Transverse colon (tissue), 4 donors: ENCODE data around the gene POLR1D. TPM values are rescaled to one million over a fixed set of nuclear protein-coding genes. Genes with fewer than 3 reads are reported as not detected.

Experiments used
- DNase-seq: peaks from one replicate; pipeline ENCODE4 v3.0.0-alpha.2; 2019
- H3K27ac ChIP-seq, 4 donors: fragments of 200-600 bp; sonication (generic); 2 replicates each; pipeline ENCODE4 v1.5.1; 2016 to 2018; ENCODE audit warnings: inconsistent platforms in 4 of 4
- H3K27me3 ChIP-seq: fragments of 200-600 bp; sonication (generic); 2 replicates; pipeline ENCODE4 v1.5.1; 2017; ENCODE audit warnings: inconsistent platforms
- H3K36me3 ChIP-seq, 4 donors: fragments of 200-600 bp; sonication (generic); 2 replicates each; pipeline ENCODE4 v1.5.1; 2017 to 2019; ENCODE audit warnings: inconsistent platforms in 4 of 4
- H3K4me1 ChIP-seq, 4 donors: fragments of 200-600 bp; sonication (generic); 2 replicates each; pipeline ENCODE4 v1.5.1; 2017 to 2020; ENCODE audit warnings: inconsistent platforms in 4 of 4
- H3K4me3 ChIP-seq, 4 donors: fragments of 200-600 bp; sonication (generic); 1 replicate in 1 of 4; 2 replicates in 3 of 4; pipeline versions ENCODE4 v1.5.1 to v1.6.1; 2017 to 2019; ENCODE audit warnings: inconsistent platforms in 4 of 4
- H3K9me3 ChIP-seq, 2 donors: fragments of 200-600 bp; sonication (generic); 2 replicates each; pipeline ENCODE4 v1.5.1; 2017 to 2019; ENCODE audit warnings: inconsistent platforms in 2 of 2
- EP300 ChIP-seq: sonication (generic); formaldehyde crosslinking; IDR thresholded peaks from one replicate; pipeline ENCODE4 v1.6.1; 2017; ENCODE audit warnings: antibody characterized with exemption, low read depth
- POLR2A ChIP-seq: fragments of 450-650 bp; IDR thresholded peaks from one replicate; pipeline ENCODE4 v1.6.1; 2016; ENCODE audit warnings: antibody characterized with exemption, mild to moderate bottlenecking, moderate library complexity
- POLR2AphosphoS5 ChIP-seq, 3 donors: sonication (generic); formaldehyde crosslinking; IDR thresholded peaks; one replicate each; pipeline ENCODE4 v1.6.1; 2016; ENCODE audit warnings: antibody characterized with exemption in 3 of 3
- WGBS, 2 donors: methylation state at CpG; one replicate each; pipeline ENCODE4 v1.1.5; 2018; ENCODE audit warnings: low coverage in 1 of 2; 5-methylcytosine and 5-hydroxymethylcytosine counted together
- in situ Hi-C, 4 donors: fragments of 200-750 bp; cut with MboI; loops; one replicate each; pipeline versions ENCODE4 v1.15.0 to v1.15.1; 2017; ENCODE audit warnings: low sequenced_read_pairs in 3 of 4, low pct_ligation_motif_present in 1 of 4, low pct_unique_long_range_greater_than_20kb in 1 of 4
- intact Hi-C: fragments of 100-400 bp; cut with DNase I; formaldehyde crosslinking; loops from one replicate; pipeline ENCODE4 v1.15.1; 2023; ENCODE audit warnings: low total_unique reads
- total RNA-seq, 4 donors: library from RNA; depleted of rRNA; stranded (reverse); fragments of >200 nt; gene quantifications; one replicate each; pipeline ENCODE4 v1.1.0, GENCODE V29; 2016
- TF ChIP-seq, protein P1 (sequence below), 5 experiments: fragments of 200-600 bp in 3 of 5; fragments of 450-650 bp in 2 of 5; sonication (generic) in 3 of 5; IDR thresholded peaks; 1 replicate in 2 of 5; 2 replicates in 3 of 5; pipeline ENCODE4 v1.5.1; 2016 to 2017; ENCODE audit warnings: antibody characterized with exemption in 5 of 5, inconsistent platforms in 3 of 5, mild to moderate bottlenecking in 2 of 5, moderate library complexity in 1 of 5

POLR1D gene
- total RNA-seq, 4 donors from 2014 or later = 45.6 to 120 (median 90.4) TPM

DNA sequence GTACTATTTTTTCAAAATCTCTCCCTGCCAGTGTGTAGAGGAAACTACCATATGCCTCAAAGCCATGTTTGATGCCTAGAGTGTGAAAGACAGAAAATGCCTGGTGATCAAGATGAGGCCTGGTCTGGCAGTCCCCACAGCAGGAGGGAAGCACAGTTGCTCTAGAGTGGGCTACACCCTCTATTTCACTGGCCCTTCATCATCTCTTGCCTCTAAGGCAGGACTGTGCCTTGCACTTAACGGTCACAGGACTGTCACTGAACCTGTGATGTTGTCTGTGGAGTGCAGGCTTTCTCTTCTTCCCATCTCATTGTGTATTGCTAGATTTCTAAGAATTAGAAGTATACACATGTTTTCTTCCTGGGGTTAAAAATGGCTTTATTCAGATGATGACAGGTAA lies 16.3 kb downstream of the POLR1D start:
- in situ Hi-C loops (no loop called here), intact Hi-C loops (no loop called here)
- Histone ChIP-seq H3K4me3 (no peak overlapping the region), H3K9me3 (no peaks in the 10 kb centered on the region), H3K36me3 (no peaks in the 10 kb centered on the region), H3K27me3 (no peaks in the 10 kb centered on the region), H3K27ac (peak overlapping the region in 3 of 4 donors; percentile 54 to 60 (median 55)), H3K4me1 (peaks cover 0 to 63% (median 14%) of the 10 kb centered on the region in 4 donors)
- TF ChIP-seq, protein P1, sequence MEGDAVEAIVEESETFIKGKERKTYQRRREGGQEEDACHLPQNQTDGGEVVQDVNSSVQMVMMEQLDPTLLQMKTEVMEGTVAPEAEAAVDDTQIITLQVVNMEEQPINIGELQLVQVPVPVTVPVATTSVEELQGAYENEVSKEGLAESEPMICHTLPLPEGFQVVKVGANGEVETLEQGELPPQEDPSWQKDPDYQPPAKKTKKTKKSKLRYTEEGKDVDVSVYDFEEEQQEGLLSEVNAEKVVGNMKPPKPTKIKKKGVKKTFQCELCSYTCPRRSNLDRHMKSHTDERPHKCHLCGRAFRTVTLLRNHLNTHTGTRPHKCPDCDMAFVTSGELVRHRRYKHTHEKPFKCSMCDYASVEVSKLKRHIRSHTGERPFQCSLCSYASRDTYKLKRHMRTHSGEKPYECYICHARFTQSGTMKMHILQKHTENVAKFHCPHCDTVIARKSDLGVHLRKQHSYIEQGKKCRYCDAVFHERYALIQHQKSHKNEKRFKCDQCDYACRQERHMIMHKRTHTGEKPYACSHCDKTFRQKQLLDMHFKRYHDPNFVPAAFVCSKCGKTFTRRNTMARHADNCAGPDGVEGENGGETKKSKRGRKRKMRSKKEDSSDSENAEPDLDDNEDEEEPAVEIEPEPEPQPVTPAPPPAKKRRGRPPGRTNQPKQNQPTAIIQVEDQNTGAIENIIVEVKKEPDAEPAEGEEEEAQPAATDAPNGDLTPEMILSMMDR (IDR thresholded peaks at IDR 0.05) = no peak
- TF ChIP-seq POLR2AphosphoS5 (IDR thresholded peaks at IDR 0.05) (no peak), POLR2A (no peak), EP300 (no peak)
- no peak for DNase-seq
- 75 to 79% methylated on average over 1 of the region's 1 CpG for WGBS, 2 donors

DNA sequence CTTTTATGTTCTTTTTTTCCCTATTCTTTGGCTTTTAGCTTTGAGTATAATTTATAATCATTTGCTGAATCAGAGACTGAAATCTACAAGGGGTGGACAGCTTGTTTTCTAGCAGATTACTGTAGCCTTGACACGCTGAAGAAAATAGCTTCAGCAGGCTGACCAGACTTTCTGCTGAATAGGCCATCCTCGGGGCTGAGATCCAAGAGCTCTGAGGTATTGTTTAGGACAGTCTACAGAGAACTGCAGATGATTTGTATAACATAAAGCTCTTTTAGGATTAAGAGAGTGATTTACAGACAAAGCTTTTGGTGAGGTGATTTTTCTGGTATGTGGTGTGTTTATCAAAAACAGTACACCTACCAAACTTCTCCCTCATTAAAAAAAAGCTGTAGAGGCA lies 16.8 kb downstream of the POLR1D start:
- intact Hi-C loops (no loop called here), in situ Hi-C loops (no loop called here)
- Histone ChIP-seq H3K36me3 (no peaks in the 10 kb centered on the region), H3K4me1 (peaks cover 2 to 68% (median 16%) of the 10 kb centered on the region in 4 donors), H3K27ac (peak overlapping the region; percentile 12 to 60 (median 54)), H3K4me3 (no peak overlapping the region), H3K27me3 (no peaks in the 10 kb centered on the region), H3K9me3 (no peaks in the 10 kb centered on the region)
- no peak for DNase-seq
- TF ChIP-seq, protein P1 (IDR thresholded peaks at IDR 0.05) = no peak
- TF ChIP-seq POLR2AphosphoS5 (IDR thresholded peaks at IDR 0.05) (no peak), EP300 (no peak), POLR2A (no peak)
- 57 to 72% methylated on average over 2 of the region's 2 CpGs for WGBS, 2 donors

DNA sequence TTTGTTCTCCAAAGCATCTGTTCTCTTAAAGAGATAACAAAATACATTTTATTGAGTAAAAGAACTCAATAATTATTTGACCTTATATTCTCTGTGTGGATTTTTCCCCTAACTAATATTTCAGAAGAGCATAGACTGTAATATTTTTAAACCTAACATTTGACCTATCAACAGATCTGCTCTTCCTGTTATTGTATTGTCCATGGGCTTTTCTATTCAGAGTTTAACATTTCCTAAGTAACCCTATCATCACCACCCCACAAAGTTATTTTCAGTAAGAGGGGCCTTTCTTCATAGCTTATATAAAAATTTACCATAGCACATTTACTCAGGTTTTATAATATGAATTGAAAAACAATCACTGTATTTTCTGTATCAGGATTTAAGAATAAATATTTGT lies 17.5 kb downstream of the POLR1D start:
- Histone ChIP-seq H3K27ac (peak overlapping the region; percentile 12 to 60 (median 54)), H3K9me3 (no peaks in the 10 kb centered on the region), H3K36me3 (no peaks in the 10 kb centered on the region), H3K4me3 (no peak overlapping the region), H3K27me3 (no peaks in the 10 kb centered on the region), H3K4me1 (peaks cover 6 to 68% (median 22%) of the 10 kb centered on the region in 4 donors)
- intact Hi-C loops (no loop called here), in situ Hi-C loops (no loop called here)
- no peak for DNase-seq
- TF ChIP-seq POLR2A = no peak
- TF ChIP-seq, protein P1 (IDR thresholded peaks at IDR 0.05) = no peak

DNA sequence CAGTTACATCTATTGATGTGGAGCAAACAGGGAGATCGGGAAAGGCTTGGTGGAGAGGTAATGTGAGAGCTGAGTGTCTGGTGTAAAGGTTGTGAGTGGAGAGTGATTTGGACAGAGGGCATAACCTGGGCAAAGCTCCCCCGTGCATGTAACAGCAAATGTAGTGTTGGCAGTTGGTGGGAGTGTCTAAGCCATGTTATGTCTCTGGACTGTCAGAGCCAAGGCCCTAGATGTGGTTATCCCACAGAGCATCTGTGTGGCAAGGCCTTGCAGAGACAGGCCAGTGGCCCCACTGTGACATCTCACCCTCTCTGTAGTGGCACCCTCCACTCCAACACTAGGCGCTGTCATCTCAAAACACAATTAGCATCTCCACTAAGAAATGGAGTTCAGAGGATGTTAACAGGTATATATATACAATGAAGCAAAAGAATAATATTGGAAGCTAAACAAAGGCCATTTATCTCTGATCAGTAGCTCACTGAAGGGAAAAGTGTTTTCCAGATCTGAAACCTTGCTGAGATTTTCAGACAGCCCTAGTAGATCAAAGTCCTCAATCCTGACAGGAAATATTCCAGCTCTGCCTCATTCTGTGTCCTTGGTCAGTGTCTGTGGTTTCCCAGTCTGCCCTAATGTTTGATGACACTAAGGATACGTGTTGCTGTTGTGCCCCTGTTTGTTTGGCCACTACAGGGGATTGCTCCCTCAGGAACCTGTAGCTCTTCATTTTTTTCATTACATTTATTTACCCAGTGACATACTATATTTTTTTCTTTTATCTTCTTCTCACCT lies 20.2 kb downstream of the POLR1D start:
- Histone ChIP-seq H3K27me3 (no peaks in the 10 kb centered on the region), H3K27ac (peak overlapping the region in 1 of 4 donors; percentile 30), H3K9me3 (no peaks in the 10 kb centered on the region), H3K4me3 (no peak overlapping the region), H3K36me3 (no peaks in the 10 kb centered on the region), H3K4me1 (peaks cover 13 to 63% (median 28%) of the 10 kb centered on the region in 4 donors)
- no peak for DNase-seq
- TF ChIP-seq EP300 (no peak), POLR2A (no peak), POLR2AphosphoS5 (IDR thresholded peaks at IDR 0.05) (no peak)
- TF ChIP-seq, protein P1 (IDR thresholded peaks at IDR 0.05) = no peak
- in situ Hi-C loops (no loop called here), intact Hi-C loops (no loop called here)
- 83 to 90% methylated on average over 3 to 4 of the region's 4 CpGs for WGBS, 2 donors
